ENCODE results near the gene GRAP.

DNA sequence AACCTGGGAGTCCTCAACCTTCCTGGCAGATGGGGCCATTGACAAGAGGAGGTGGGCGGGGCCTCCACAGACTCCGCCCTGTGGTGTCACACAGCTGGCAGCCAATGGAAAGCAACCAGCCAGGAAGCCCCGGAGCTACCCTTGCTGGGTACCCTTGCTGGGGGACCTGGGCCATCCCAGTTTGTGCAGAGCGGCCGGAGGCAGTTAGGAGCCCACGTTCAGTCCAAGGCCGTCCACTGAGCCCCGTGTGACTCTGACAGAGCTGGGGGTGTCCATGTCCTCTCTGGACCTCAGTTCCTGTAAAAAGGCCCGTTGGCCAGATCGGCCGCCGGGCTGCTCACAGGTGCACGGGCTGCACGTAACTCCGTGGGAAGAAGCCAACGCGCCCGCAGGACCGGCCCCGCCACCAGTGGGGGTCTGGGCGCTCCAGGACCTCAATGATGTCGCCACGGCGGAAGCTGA lies 25.1 kb downstream of the GRAP start:
- TF ChIP-seq, protein P1, sequence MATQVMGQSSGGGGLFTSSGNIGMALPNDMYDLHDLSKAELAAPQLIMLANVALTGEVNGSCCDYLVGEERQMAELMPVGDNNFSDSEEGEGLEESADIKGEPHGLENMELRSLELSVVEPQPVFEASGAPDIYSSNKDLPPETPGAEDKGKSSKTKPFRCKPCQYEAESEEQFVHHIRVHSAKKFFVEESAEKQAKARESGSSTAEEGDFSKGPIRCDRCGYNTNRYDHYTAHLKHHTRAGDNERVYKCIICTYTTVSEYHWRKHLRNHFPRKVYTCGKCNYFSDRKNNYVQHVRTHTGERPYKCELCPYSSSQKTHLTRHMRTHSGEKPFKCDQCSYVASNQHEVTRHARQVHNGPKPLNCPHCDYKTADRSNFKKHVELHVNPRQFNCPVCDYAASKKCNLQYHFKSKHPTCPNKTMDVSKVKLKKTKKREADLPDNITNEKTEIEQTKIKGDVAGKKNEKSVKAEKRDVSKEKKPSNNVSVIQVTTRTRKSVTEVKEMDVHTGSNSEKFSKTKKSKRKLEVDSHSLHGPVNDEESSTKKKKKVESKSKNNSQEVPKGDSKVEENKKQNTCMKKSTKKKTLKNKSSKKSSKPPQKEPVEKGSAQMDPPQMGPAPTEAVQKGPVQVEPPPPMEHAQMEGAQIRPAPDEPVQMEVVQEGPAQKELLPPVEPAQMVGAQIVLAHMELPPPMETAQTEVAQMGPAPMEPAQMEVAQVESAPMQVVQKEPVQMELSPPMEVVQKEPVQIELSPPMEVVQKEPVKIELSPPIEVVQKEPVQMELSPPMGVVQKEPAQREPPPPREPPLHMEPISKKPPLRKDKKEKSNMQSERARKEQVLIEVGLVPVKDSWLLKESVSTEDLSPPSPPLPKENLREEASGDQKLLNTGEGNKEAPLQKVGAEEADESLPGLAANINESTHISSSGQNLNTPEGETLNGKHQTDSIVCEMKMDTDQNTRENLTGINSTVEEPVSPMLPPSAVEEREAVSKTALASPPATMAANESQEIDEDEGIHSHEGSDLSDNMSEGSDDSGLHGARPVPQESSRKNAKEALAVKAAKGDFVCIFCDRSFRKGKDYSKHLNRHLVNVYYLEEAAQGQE (IDR thresholded peaks at IDR 0.05; ENCODE audit: insufficient read depth in 1 of 2, low read depth in 2 of 2, low read length in 1 of 2), result no peak
- no peak for TF ChIP-seq CTCF (IDR thresholded peaks at IDR 0.05)
- TF ChIP-seq POLR2AphosphoS5 (IDR thresholded peaks at IDR 0.05; ENCODE audit: low read depth, low read length), result no peak
- no peak for TF ChIP-seq TCF7L2 (IDR thresholded peaks at IDR 0.05; ENCODE audit: low read depth, low read length)

Measured in Panc1 (cell line).